Measurements from ENCODE around the gene SUCLA2.

SUCLA2 gene

GRCh38 chr13:47904241-47904640, 96.8 kb downstream of the SUCLA2 start:
- DNase-seq (ENCODE audit: low read depth in 1 of 2, low spot score in 1 of 2) = no peak

- DNase-seq (ENCODE audit: low read depth in 1 of 2, low spot score in 1 of 2) = no peak
These were observed 97.2 kb downstream of the SUCLA2 start for GRCh38 chr13:47903836-47904235.

- no peak for DNase-seq (ENCODE audit: low read depth in 1 of 2, low spot score in 1 of 2)
These were observed 99.6 kb downstream of the SUCLA2 start for GRCh38 chr13:47901441-47901840.

- no peak for DNase-seq (ENCODE audit: low read depth in 1 of 2, low spot score in 1 of 2)
These were observed 103.0 kb downstream of the SUCLA2 start for GRCh38 chr13:47898080-47898479.

GRCh38 chr13:47897411-47898050, 103.5 kb downstream of the SUCLA2 start:
- DNase-seq (ENCODE audit: low read depth in 1 of 2, low spot score in 1 of 2) = no peak

- no peak for DNase-seq (ENCODE audit: low read depth in 1 of 2, low spot score in 1 of 2)
These were observed 104.5 kb downstream of the SUCLA2 start for GRCh38 chr13:47896546-47896945.

- DNase-seq (ENCODE audit: low read depth in 1 of 2, low spot score in 1 of 2) = no peak
These were observed 105.0 kb downstream of the SUCLA2 start for GRCh38 chr13:47896111-47896510.

GRCh38 chr13:47893527-47893926, 107.5 kb downstream of the SUCLA2 start:
- DNase-seq (ENCODE audit: low read depth in 1 of 2, low spot score in 1 of 2) = no peak

Data from activated CD4-positive, alpha-beta T cell treated with anti-CD3 and anti-CD28 coated beads, Interleukin-2, amount 50 U/mL, for 24 hours (primary cell).